Adipose tissue (tissue), 3 donors: ENCODE data around the gene HRC. TPM values are rescaled to one million over a fixed set of nuclear protein-coding genes. Genes with fewer than 3 reads are reported as not detected.
"Not testable (repeated sequence)": the region's sequence is repeated elsewhere in the genome, so short reads cannot be mapped to it uniquely, and the experiment has no call there.

Source experiments
- H3K27ac ChIP-seq: one replicate; pipeline ENCODE4 v1.5.1; 2013; ENCODE audit warnings: low read depth, low read length
- WGBS, 3 donors: extraction: QIAGEN DNeasy Blood & Tissue Kit; methylation state at CpG; one replicate each; pipeline ENCODE4 v1.1.7; 2013; 5-methylcytosine and 5-hydroxymethylcytosine counted together
- polyA plus RNA-seq, 3 donors: library from polyadenylated mRNA; stranded (reverse); fragments of 200-250 nt; gene quantifications; one replicate each; pipeline ENCODE4 v1.2.3, GENCODE V29; 2013
- donor health status: healthy with polysubstance abuse.
- donor health status: Bipolar disorder and iron deficiency.
- donor health status: healthy.

HRC gene
- 1 to 10 TPM in 2 of 3 donors, under 1 TPM in 1; 0.89 to 2.8 (median 1.3) TPM for polyA plus RNA-seq

- WGBS, 3 donors = 54 to 64% (median 63%) methylated on average over 19 of the region's 19 CpGs
- no peak within 1 kb of the TSS for H3K27ac ChIP-seq
These were observed at the start of gene HRC for GRCh38 chr19:49155005-49155819. TSS of gene HRC (minus strand) at chr19:49155396. CDS start at chr19:49155237, 159 bp downstream.

GRCh38 chr19:49201042-49201441 lies 45.8 kb upstream of the HRC start:
- no peak overlapping the region for H3K27ac ChIP-seq
- WGBS, 3 donors = 90 to 92% (median 92%) methylated on average over 7 of the region's 7 CpGs

- 89 to 92% (median 91%) methylated on average over 28 to 29 of the region's 29 CpGs for WGBS, 3 donors
These were observed 45.2 kb upstream of the HRC start for GRCh38 chr19:49200238-49200862.

GRCh38 chr19:49196527-49197240 lies 41.5 kb upstream of the HRC start:
- 73 to 78% (median 74%) methylated on average over 36 to 40 of the region's 40 CpGs for WGBS, 3 donors
- no peak overlapping the region for H3K27ac ChIP-seq

More at GRCh38 chr19:49200238-49200862, 45.2 kb upstream of the HRC start:
- H3K27ac ChIP-seq = no peak overlapping the region

GRCh38 chr19:49194408-49194807 lies 39.2 kb upstream of the HRC start:
- no peak overlapping the region for H3K27ac ChIP-seq
- WGBS, 3 donors = 84 to 91% (median 88%) methylated on average over 4 of the region's 4 CpGs

GRCh38 chr19:49193822-49194394 lies 38.7 kb upstream of the HRC start:
- H3K27ac ChIP-seq = no peak overlapping the region
- 91 to 97% (median 93%) methylated on average over 6 of the region's 6 CpGs for WGBS, 3 donors

GRCh38 chr19:49190781-49191180 lies 35.6 kb upstream of the HRC start:
- WGBS, 3 donors = 93 to 99% (median 93%) methylated on average over 3 of the region's 3 CpGs
- H3K27ac ChIP-seq = no peak overlapping the region

- 62 to 84% (median 62%) methylated on average over 5 of the region's 5 CpGs for WGBS, 3 donors
- no peak overlapping the region for H3K27ac ChIP-seq
These were observed 34.1 kb upstream of the HRC start for GRCh38 chr19:49189259-49189658.

- no peak overlapping the region for H3K27ac ChIP-seq
- 86 to 87% (median 87%) methylated on average over 21 of the region's 21 CpGs for WGBS, 3 donors
These were observed 33.5 kb upstream of the HRC start for GRCh38 chr19:49188626-49189200.

- no peak overlapping the region for H3K27ac ChIP-seq
These were observed 30.9 kb upstream of the HRC start for GRCh38 chr19:49186108-49186507.

GRCh38 chr19:49182848-49183375 lies 27.7 kb upstream of the HRC start:
- H3K27ac ChIP-seq = no peak overlapping the region
- 71 to 85% (median 80%) methylated on average over 21 to 26 of the region's 26 CpGs for WGBS, 3 donors

More at GRCh38 chr19:49186108-49186507, 30.9 kb upstream of the HRC start:
- WGBS, 3 donors = 80 to 84% (median 81%) methylated on average over 5 of the region's 5 CpGs

GRCh38 chr19:49182010-49182847 lies 27.0 kb upstream of the HRC start:
- not testable (repeated sequence) for H3K27ac ChIP-seq
- WGBS, 3 donors = 69 to 93% (median 85%) methylated on average over 20 of the region's 20 CpGs

- WGBS, 3 donors = 91 to 97% (median 94%) methylated on average over 4 of the region's 4 CpGs
- H3K27ac ChIP-seq = no peak overlapping the region
These were observed 25.5 kb upstream of the HRC start for GRCh38 chr19:49180659-49181058.

GRCh38 chr19:49173198-49173597 lies 18.0 kb upstream of the HRC start:
- WGBS, 3 donors = 97 to 100% (median 100%) methylated on average over 2 of the region's 2 CpGs
- H3K27ac ChIP-seq = no peak overlapping the region

- WGBS, 3 donors = 91 to 97% (median 94%) methylated on average over 23 of the region's 23 CpGs
- H3K27ac ChIP-seq = no peak overlapping the region
These were observed 13.2 kb upstream of the HRC start for GRCh38 chr19:49168421-49168820.

GRCh38 chr19:49167857-49168409 lies 12.7 kb upstream of the HRC start:
- 84 to 91% (median 89%) methylated on average over 25 of the region's 25 CpGs for WGBS, 3 donors
- H3K27ac ChIP-seq = no peak overlapping the region

GRCh38 chr19:49165865-49166301 lies 10.7 kb upstream of the HRC start:
- 52 to 61% (median 61%) methylated on average over 29 to 30 of the region's 30 CpGs for WGBS, 3 donors
- H3K27ac ChIP-seq = no peak overlapping the region
